Endothelial cell of umbilical vein (primary cell): ENCODE measurements around the gene RBM22. TPM values are rescaled to one million over a fixed set of nuclear protein-coding genes. Genes with fewer than 3 reads are reported as not detected.

Source experiments
- BruUV-seq: library from RNA; stranded (reverse); fragments of 400-500 nt; replicated peaks from 2 replicates; lab custom pipeline; 2021; lab: Mats Ljungman, UMichigan
- CTCF ChIA-PET: fragments of 300-600, 350-600 bp; sonication (Branson Sonifier 250); formaldehyde crosslinking; loops from one replicate; lab custom pipeline; 2021; ENCODE audit warnings: antibody characterized with exemption, inconsistent platforms; lab: Charles Lee
- POLR2A ChIA-PET: fragments of 300-600, 350-600 bp; sonication (Branson Sonifier 250); formaldehyde crosslinking; loops from one replicate; lab custom pipeline; 2021; ENCODE audit warnings: antibody characterized with exemption, inconsistent platforms; lab: Charles Lee
- DNase-seq: peaks from one replicate; pipeline ENCODE4 v3.0.0-alpha.2; 2011; ENCODE audit warnings: low read depth, low spot score
- FAIRE-seq: peaks from 2 replicates; lab custom pipeline; 2011; peaks lifted over from hg19 to GRCh38; lab: Jason Lieb, UNC
- H2AFZ ChIP-seq: 2 replicates; pipeline ENCODE4 v1.6.0; 2012; ENCODE audit warnings: low read depth, low read length, control low read depth, inconsistent platforms
- H3K27ac ChIP-seq: 2 replicates; pipeline ENCODE4 v1.5.1; 2011; ENCODE audit warnings: low read depth, mild to moderate bottlenecking, control low read depth, low read length, moderate library complexity; ENCODE audit not compliant: insufficient read depth
- H3K27me3 ChIP-seq, 2 experiments: 2 replicates each; pipeline versions ENCODE4 v1.6.0 to v1.6.1; 2011; ENCODE audit warnings: low read length in 2 of 2, mixed read lengths in 1 of 2; ENCODE audit not compliant: control insufficient read depth in 2 of 2, insufficient read depth in 2 of 2
- H3K36me3 ChIP-seq, 2 experiments: 2 replicates in 1 of 2; 3 replicates in 1 of 2; pipeline ENCODE4 v1.5.1; 2011; ENCODE audit warnings: low read length in 2 of 2, mild to moderate bottlenecking in 1 of 2, moderate library complexity in 1 of 2; ENCODE audit not compliant: control insufficient read depth in 2 of 2, insufficient read depth in 2 of 2; ENCODE audit errors: extremely low read depth in 1 of 2
- H3K4me1 ChIP-seq: 3 replicates; pipeline ENCODE4 v1.5.1; 2011; ENCODE audit warnings: mild to moderate bottlenecking, low read length; ENCODE audit not compliant: control insufficient read depth, insufficient read depth; ENCODE audit errors: extremely low read depth
- H3K4me2 ChIP-seq: 2 replicates; pipeline ENCODE4 v1.6.1; 2011; ENCODE audit warnings: low read length, control low read depth, mixed read lengths; ENCODE audit not compliant: insufficient read depth
- H3K4me3 ChIP-seq, 3 experiments: fragments of 200-600 bp in 1 of 3; sonication (generic), shearing (Covaris generic) in 1 of 3; replicated peaks in 1 of 3; 2 replicates each; pipeline ENCODE4 v1.5.1; 2011 to 2016; ENCODE audit warnings: control low read depth in 3 of 3, low read length in 3 of 3, mild to moderate bottlenecking in 2 of 3, inconsistent platforms in 1 of 3, low read depth in 1 of 3, moderate library complexity in 1 of 3; ENCODE audit not compliant: insufficient read depth in 1 of 3
- H3K79me2 ChIP-seq: 2 replicates; pipeline ENCODE4 v1.6.0; 2012; ENCODE audit warnings: low read length, inconsistent platforms; ENCODE audit not compliant: control insufficient read depth, insufficient read depth
- H3K9ac ChIP-seq: replicated peaks from 2 replicates; pipeline ENCODE3; 2011; ENCODE audit warnings: low read length, control low read depth; ENCODE audit not compliant: insufficient read depth; ENCODE audit errors: extremely low read depth
- H3K9me1 ChIP-seq: replicated peaks from 3 replicates; pipeline ENCODE4 v1.6.0; 2011; ENCODE audit warnings: mild to moderate bottlenecking, low read length; ENCODE audit not compliant: control insufficient read depth, insufficient read depth; ENCODE audit errors: extremely low read depth
- H3K9me3 ChIP-seq: replicated peaks from 2 replicates; pipeline ENCODE4 v1.5.1; 2012; ENCODE audit warnings: low read length, inconsistent platforms; ENCODE audit not compliant: control insufficient read depth, insufficient read depth
- H4K20me1 ChIP-seq: replicated peaks from 2 replicates; pipeline ENCODE3; 2011; ENCODE audit warnings: mild to moderate bottlenecking, low read length; ENCODE audit not compliant: control insufficient read depth, insufficient read depth; ENCODE audit errors: extremely low read depth
- CTCF ChIP-seq, 2 donors: IDR thresholded peaks; 1 replicate in 1 of 2; 2 replicates in 1 of 2; pipeline ENCODE4 v1.5.1; 2011; ENCODE audit warnings: low read length in 2 of 2, mild to moderate bottlenecking in 2 of 2, moderate library complexity in 2 of 2, control low read depth in 1 of 2, inconsistent platforms in 1 of 2, low read depth in 1 of 2; ENCODE audit not compliant: insufficient read depth in 1 of 2; ENCODE audit errors: extremely low read depth in 1 of 2
- EZH2 ChIP-seq: IDR thresholded peaks from 2 replicates; pipeline ENCODE4 v1.6.1; 2012; ENCODE audit warnings: borderline replicate concordance, low read depth, mild to moderate bottlenecking, moderate library complexity, low read length, inconsistent platforms; ENCODE audit not compliant: severe bottlenecking
- FOS ChIP-seq: IDR thresholded peaks from 2 replicates; pipeline ENCODE4 v1.6.1; 2011; ENCODE audit warnings: mild to moderate bottlenecking, low read length, moderate library complexity, borderline replicate concordance; ENCODE audit not compliant: insufficient read depth
- GATA2 ChIP-seq: IDR thresholded peaks from 2 replicates; pipeline ENCODE4 v1.7.0; 2011; ENCODE audit warnings: low read depth, mild to moderate bottlenecking, moderate library complexity, mixed read lengths, low read length; ENCODE audit not compliant: insufficient read length, insufficient read depth
- JUN ChIP-seq: IDR thresholded peaks from 2 replicates; pipeline ENCODE4 v1.6.1; 2011; ENCODE audit warnings: borderline replicate concordance, low read depth; ENCODE audit not compliant: insufficient read length, insufficient read depth
- MAX ChIP-seq: IDR thresholded peaks from 2 replicates; pipeline ENCODE4 v1.6.1; 2011; ENCODE audit not compliant: insufficient read depth, insufficient read length
- MYC ChIP-seq: IDR thresholded peaks from one replicate; pipeline ENCODE4 v1.6.1; 2011; ENCODE audit warnings: mild to moderate bottlenecking, low read depth, low read length
- POLR2A ChIP-seq: IDR thresholded peaks from 2 replicates; pipeline ENCODE4 v1.6.1; 2012; ENCODE audit warnings: low read depth, mild to moderate bottlenecking, control low read depth, low read length
- POLR2AphosphoS5 ChIP-seq: IDR thresholded peaks from 2 replicates; pipeline ENCODE4 v1.6.1; 2012; ENCODE audit warnings: low read depth, mild to moderate bottlenecking, control low read depth, low read length, moderate library complexity; ENCODE audit not compliant: insufficient read depth
- dilution Hi-C: fragments of 300-500 bp; cut with MboI; formaldehyde crosslinking; loops from one replicate; pipeline ENCODE4 v1.15.0; 2019; ENCODE audit warnings: low sequenced_read_pairs; ENCODE audit not compliant: extremely low pct_ligation_motif_present
- intact Hi-C: fragments of 100-400 bp; cut with micrococcal nuclease; formaldehyde crosslinking; loops from one replicate; pipeline ENCODE4 v1.10.0; 2022
- polyA plus RNA-seq, 4 experiments: library from polyadenylated mRNA; depleted of rRNA in 3 of 4; stranded (reverse) in 3 of 4; unstranded in 1 of 4; fragments of >200 nt; gene quantifications; 2 replicates each; pipeline versions ENCODE4 v1.2.1 to v1.2.3, GENCODE V29; 2011 to 2012; ENCODE audit warnings: missing spikeins in 1 of 4
- total RNA-seq: library from RNA; stranded (reverse); gene quantifications from 2 replicates; pipeline ENCODE4 v1.2.3, GENCODE V29; 2021

The RBM22 gene
- total and polyA plus RNA-seq, 2 donors (not counting 3 experiments of a cell fraction or from before 2014, with no cell fraction given): 41.8 to 51.2 TPM

DNA sequence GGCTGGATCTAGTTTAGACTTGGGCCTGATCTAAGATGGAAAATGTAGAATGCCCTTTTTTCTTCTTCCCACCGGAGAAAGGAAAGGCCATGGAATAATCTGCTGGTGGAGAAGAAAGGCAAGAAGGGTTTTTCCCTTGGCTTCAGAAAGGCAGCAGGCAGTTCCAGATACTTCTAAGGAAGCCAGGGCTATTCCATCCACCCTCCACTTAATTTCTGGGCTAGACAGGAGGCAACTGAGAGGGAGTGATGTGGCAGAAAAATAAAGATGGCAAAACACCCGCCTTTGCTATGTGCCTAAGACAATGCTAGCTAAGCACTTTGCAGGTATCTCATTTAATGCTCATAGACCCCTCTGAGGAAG lies 29.9 kb downstream of the RBM22 start:
- intact Hi-C loops (no loop called here), dilution Hi-C loops (no loop called here)
- no peak for DNase-seq
- TF ChIP-seq FOS (no peak), MAX (no peak), POLR2A (no peak), CTCF (IDR thresholded peaks at IDR 0.05; ENCODE audit: extremely low read depth in 1 of 2, insufficient read depth in 1 of 2, low read depth in 1 of 2, low read length in 2 of 2) (no peak), POLR2AphosphoS5 (no peak), MYC (no peak), JUN (no peak), EZH2 (no peak), GATA2 (no peak)
- FAIRE-seq: no peak
- peaks cover 13% of the 10 kb centered on the region for H3K4me1 ChIP-seq
- H3K4me3 ChIP-seq: no peak overlapping the region
- BruUV-seq: no TSS peak
- no peak overlapping the region for H3K9ac ChIP-seq
- ChIA-PET CTCF (no interaction called here), POLR2A (interaction anchor here (0.5 kb wide), 1 partner anchor 8 kb away, joined by 3 read pairs; no protein-coding TSS in a partner anchor)
- peaks cover 12% of the 10 kb centered on the region in 2 experiments for H3K27me3 ChIP-seq
- no peaks in the 10 kb centered on the region for H3K79me2 ChIP-seq
- no peak overlapping the region for H3K4me2 ChIP-seq
- no peaks in the 10 kb centered on the region for H3K9me3 ChIP-seq
- H2AFZ ChIP-seq: no peak overlapping the region
- H3K9me1 ChIP-seq: no peaks in the 10 kb centered on the region
- no peak overlapping the region for H3K27ac ChIP-seq
- H4K20me1 ChIP-seq: no peaks in the 10 kb centered on the region
- H3K36me3 ChIP-seq: no peaks in the 10 kb centered on the region
